K562 (cell line): ENCODE measurements around the gene WRAP53. TPM values are rescaled to one million over a fixed set of nuclear protein-coding genes. Genes with fewer than 3 reads are reported as not detected.

Source experiments
- ATAC-seq: fragments of 200-7000 bp; cut with Tn5 transposase; 3 replicates; pipeline ENCODE4 v1.9.1; 2020; ENCODE audit warnings: moderate library complexity
- BruUV-seq: library from RNA; stranded (reverse); fragments of 400-500 nt; replicated peaks from 2 replicates; lab custom pipeline; 2021; lab: Mats Ljungman, UMichigan
- CTCF ChIA-PET: fragments of 300-600 bp; formaldehyde crosslinking; extraction: SDS; loops from one replicate; lab custom pipeline; 2021; ENCODE audit warnings: low intra/inter-chr PET ratio; lab: Yijun Ruan, JAX
- POLR2A ChIA-PET: fragments of 300-600, 350-650 bp; sonication (Branson Sonifier 250); formaldehyde crosslinking; extraction: SDS; loops from one replicate; lab custom pipeline; 2021; ENCODE audit warnings: antibody characterized with exemption, inconsistent platforms; lab: Yijun Ruan, JAX
- DNase-seq, 4 experiments: peaks; one replicate each; pipeline versions ENCODE4 v3.0.0 to v3.0.0-alpha.2; 2011 to 2018; ENCODE audit warnings: low spot score in 3 of 4, mixed read lengths in 3 of 4; ENCODE audit errors: extremely low read depth in 1 of 4
- FAIRE-seq: peaks from 2 replicates; lab custom pipeline; 2011; peaks lifted over from hg19 to GRCh38; lab: Jason Lieb, UNC
- H2AFZ ChIP-seq: 2 replicates; pipeline ENCODE4 v1.6.0; 2011; ENCODE audit warnings: low read depth, low read length, control low read depth, inconsistent platforms
- H3K27ac ChIP-seq: fragments of 200-600 bp; 3 replicates; pipeline ENCODE4 v1.8.0; 2011; ENCODE audit warnings: low read depth, mild to moderate bottlenecking, control low read depth, inconsistent platforms, low read length, moderate library complexity, mixed read lengths; ENCODE audit errors: extremely low read depth
- H3K27me3 ChIP-seq, 2 experiments: fragments of 300-600 bp in 1 of 2; 2 replicates in 1 of 2; 3 replicates in 1 of 2; pipeline versions ENCODE4 v1.6.0 to v1.8.0; 2011; ENCODE audit warnings: inconsistent platforms in 2 of 2, low read length in 2 of 2, mild to moderate bottlenecking in 1 of 2, mixed read lengths in 1 of 2, moderate library complexity in 1 of 2; ENCODE audit not compliant: control insufficient read depth in 2 of 2, insufficient read depth in 2 of 2
- H3K36me3 ChIP-seq: fragments of 300-600 bp; 3 replicates; pipeline ENCODE4 v1.8.0; 2011; ENCODE audit warnings: mild to moderate bottlenecking, low read length, inconsistent platforms; ENCODE audit not compliant: control insufficient read depth, insufficient read depth
- H3K4me1 ChIP-seq, 2 experiments: fragments of 200-600 bp in 1 of 2; replicated peaks in 1 of 2; 2 replicates in 1 of 2; 3 replicates in 1 of 2; pipeline versions ENCODE4 v1.5.1 to v1.8.0; 2011; ENCODE audit warnings: inconsistent platforms in 2 of 2, low read length in 2 of 2, mild to moderate bottlenecking in 1 of 2, mixed read lengths in 1 of 2, moderate library complexity in 1 of 2; ENCODE audit not compliant: control insufficient read depth in 2 of 2, insufficient read depth in 2 of 2
- H3K4me2 ChIP-seq: 2 replicates; pipeline ENCODE4 v1.6.1; 2011; ENCODE audit warnings: low read length, control low read depth, inconsistent platforms, mixed read lengths; ENCODE audit not compliant: insufficient read depth
- H3K4me3 ChIP-seq: fragments of 200-600 bp; sonication (generic), shearing (Covaris generic); 2 replicates; pipeline ENCODE4 v1.5.1; 2016; ENCODE audit warnings: control low read depth, inconsistent platforms
- H3K79me2 ChIP-seq: fragments of 200-600 bp; 3 replicates; pipeline ENCODE4 v1.8.0; 2011; ENCODE audit warnings: low read length, inconsistent platforms; ENCODE audit not compliant: control insufficient read depth, insufficient read depth
- H3K9ac ChIP-seq, 2 experiments: 2 replicates each; pipeline versions ENCODE4 v1.6.0 to v1.6.1; 2011; ENCODE audit warnings: low read depth in 2 of 2, low read length in 2 of 2, control low read depth in 1 of 2, inconsistent platforms in 1 of 2, mild to moderate bottlenecking in 1 of 2, mixed read lengths in 1 of 2; ENCODE audit not compliant: insufficient read depth in 1 of 2
- H3K9me1 ChIP-seq: one replicate; pipeline ENCODE4 v1.6.0; 2011; ENCODE audit warnings: inconsistent platforms, mild to moderate bottlenecking, low read length, moderate library complexity; ENCODE audit not compliant: control insufficient read depth, insufficient read depth
- H3K9me3 ChIP-seq: replicated peaks from 2 replicates; pipeline ENCODE4 v1.5.1; 2011; ENCODE audit warnings: low read depth, low read length, inconsistent platforms; ENCODE audit not compliant: control insufficient read depth, insufficient read depth
- H4K20me1 ChIP-seq: replicated peaks from 2 replicates; pipeline ENCODE4 v1.6.1; 2011; ENCODE audit warnings: low read length, inconsistent platforms, mixed read lengths; ENCODE audit not compliant: control insufficient read depth, insufficient read depth
- ATF1 ChIP-seq, 2 experiments: fragments of 450-650 bp in 1 of 2; IDR thresholded peaks; 2 replicates each; pipeline ENCODE4 v1.6.1; 2016; ENCODE audit warnings: missing compliant biosample characterization in 1 of 2, missing genetic modification characterization in 1 of 2
- HNRNPH1 ChIP-seq: fragments of 200-400 bp; formaldehyde crosslinking; optimal IDR thresholded peaks from 2 replicates; pipeline ENCODE3; 2017; ENCODE audit warnings: low read depth, mild to moderate bottlenecking, low read length, moderate library complexity
- NCOA1 ChIP-seq: fragments of 450-650 bp; IDR thresholded peaks from 2 replicates; pipeline ENCODE4 v1.6.1; 2016; ENCODE audit warnings: low read depth
- PHF21A ChIP-seq: fragments of 450-650 bp; IDR thresholded peaks from 2 replicates; pipeline ENCODE4 v1.6.1; 2017; ENCODE audit warnings: low read depth, borderline replicate concordance
- PYGO2 ChIP-seq: fragments of 450-650 bp; IDR thresholded peaks from 2 replicates; pipeline ENCODE4 v1.6.1; 2016; ENCODE audit warnings: mild to moderate bottlenecking, missing genetic modification characterization, moderate library complexity, missing compliant biosample characterization
- SMARCE1 ChIP-seq: fragments of 450-650 bp; IDR thresholded peaks from 2 replicates; pipeline ENCODE4 v1.7.1; 2016; ENCODE audit warnings: mild to moderate bottlenecking
- ZNF253 ChIP-seq: fragments of 250-450 bp; sonication (Bioruptor Pico); conservative IDR thresholded peaks from 2 replicates; pipeline ENCODE4 v1.6.1; 2021; ENCODE audit warnings: mild to moderate bottlenecking
- ZNF444 ChIP-seq: fragments of 250-450 bp; sonication (Bioruptor Pico); IDR thresholded peaks from 2 replicates; pipeline ENCODE4 v1.4.0; 2020; ENCODE audit warnings: mild to moderate bottlenecking, moderate library complexity
- WGBS: fragments of 100-300 bp; shearing (Covaris generic); methylation state at CpG from one replicate; pipeline ENCODE4 v1.1.6; 2016; ENCODE audit warnings: low coverage, mixed read lengths; ENCODE audit not compliant: insufficient coverage; ENCODE audit errors: missing lambda C conversion rate; 5-methylcytosine and 5-hydroxymethylcytosine counted together
- in situ Hi-C: fragments of 300-500 bp; cut with MboI; formaldehyde crosslinking; loops from 4 replicates; pipeline ENCODE4 v1.15.0; 2018; ENCODE audit warnings: inconsistent platforms, mixed read lengths
- intact Hi-C: fragments of 100-400 bp; cut with micrococcal nuclease; formaldehyde crosslinking; loops from 2 replicates; pipeline ENCODE4 v1.14.2; 2022
- polyA plus RNA-seq, 8 experiments: library from polyadenylated mRNA; depleted of rRNA in 4 of 8; stranded (reverse) in 5 of 8; unstranded in 3 of 8; fragments of >200 nt; fragmentation: Nextera tagmentation in 2 of 8; fragmentation: Illumina TruSeq in 1 of 8; extraction: Ambion mirVana in 2 of 8; extraction: Trizol in 1 of 8; gene quantifications; 2 replicates each; pipeline versions ENCODE4 v1.2.1 to v1.2.3, GENCODE V29; 2011 to 2014; ENCODE audit warnings: inconsistent platforms in 1 of 8, missing spikeins in 1 of 8
- total RNA-seq, 7 experiments: library from RNA; depleted of rRNA in 6 of 7; stranded (reverse); fragments of >200 nt in 6 of 7; fragmentation: Illumina TruSeq in 2 of 7; extraction: Trizol in 2 of 7; gene quantifications; 2 replicates each; pipeline versions ENCODE4 v1.2.1 to v1.2.3, GENCODE V29; 2011 to 2021; ENCODE audit warnings: low replicate concordance in 1 of 7
- TF ChIP-seq, protein P1 (sequence below), 2 experiments: IDR thresholded peaks in 1 of 2; conservative IDR thresholded peaks in 1 of 2; 2 replicates each; pipeline ENCODE4 v1.6.1; 2016; ENCODE audit warnings: low read depth in 2 of 2, mild to moderate bottlenecking in 1 of 2, missing compliant biosample characterization in 1 of 2, missing genetic modification characterization in 1 of 2, moderate library complexity in 1 of 2
- TF ChIP-seq, protein P2 (sequence below): fragments of 450-650 bp; IDR thresholded peaks from 2 replicates; pipeline ENCODE4 v1.6.1; 2016; ENCODE audit warnings: missing biosample characterization, missing genetic modification characterization

Gene WRAP53
- total and polyA plus RNA-seq, 9 of the 15 experiments (the other 6 are each of a cell fraction or from before 2014, with no cell fraction given) = 0.72 to 18.2 (median 13.4) TPM

DNA sequence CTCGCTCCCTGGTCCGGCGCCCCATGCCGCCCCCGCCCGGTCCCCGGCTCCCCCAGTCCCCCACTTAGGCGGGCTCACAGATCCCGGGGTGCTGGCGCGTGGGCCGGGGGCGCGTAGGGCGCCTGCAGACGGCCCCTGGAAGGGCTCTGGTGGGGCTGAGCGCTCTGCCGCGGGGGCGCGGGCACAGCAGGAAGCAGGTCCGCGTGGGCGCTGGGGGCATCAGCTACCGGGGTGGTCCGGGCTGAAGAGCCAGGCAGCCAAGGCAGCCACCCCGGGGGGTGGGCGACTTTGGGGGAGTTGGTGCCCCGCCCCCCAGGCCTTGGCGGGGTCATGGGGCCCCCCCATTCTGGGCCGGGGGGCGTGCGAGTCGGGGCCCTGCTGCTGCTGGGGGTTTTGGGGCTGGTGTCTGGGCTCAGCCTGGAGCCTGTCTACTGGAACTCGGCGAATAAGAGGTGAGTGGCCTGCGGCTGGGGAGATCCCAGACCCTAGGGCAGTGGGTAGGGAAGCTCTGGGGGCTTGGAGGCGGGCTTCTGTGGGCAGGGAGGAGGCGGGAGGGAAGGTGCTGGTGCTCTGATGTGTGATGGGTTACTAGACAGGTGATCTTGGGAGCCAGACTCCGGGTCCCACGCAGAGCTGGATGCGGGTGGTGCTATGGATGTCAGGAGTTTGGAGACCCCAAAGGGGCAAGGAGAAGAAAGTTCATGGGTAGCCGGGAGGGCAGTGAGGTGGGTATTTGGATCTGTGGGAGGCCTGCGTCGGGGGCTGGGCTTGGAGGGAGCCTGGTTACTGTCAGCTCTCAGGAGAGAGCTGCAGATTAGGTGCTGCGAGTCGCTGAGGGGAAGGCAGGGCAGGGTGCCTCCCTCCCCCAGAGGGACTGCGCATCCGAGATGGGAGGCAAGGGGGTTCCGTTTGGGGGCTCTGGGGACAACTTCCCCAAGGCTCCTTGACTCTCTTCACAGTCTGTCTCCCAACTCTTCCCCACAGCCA lies 17.3 kb downstream of the WRAP53 start:
- TF ChIP-seq PYGO2 (tag) = no peak
- TF ChIP-seq PHF21A = no peak
- TF ChIP-seq SMARCE1 = no peak
- TF ChIP-seq, protein P1, sequence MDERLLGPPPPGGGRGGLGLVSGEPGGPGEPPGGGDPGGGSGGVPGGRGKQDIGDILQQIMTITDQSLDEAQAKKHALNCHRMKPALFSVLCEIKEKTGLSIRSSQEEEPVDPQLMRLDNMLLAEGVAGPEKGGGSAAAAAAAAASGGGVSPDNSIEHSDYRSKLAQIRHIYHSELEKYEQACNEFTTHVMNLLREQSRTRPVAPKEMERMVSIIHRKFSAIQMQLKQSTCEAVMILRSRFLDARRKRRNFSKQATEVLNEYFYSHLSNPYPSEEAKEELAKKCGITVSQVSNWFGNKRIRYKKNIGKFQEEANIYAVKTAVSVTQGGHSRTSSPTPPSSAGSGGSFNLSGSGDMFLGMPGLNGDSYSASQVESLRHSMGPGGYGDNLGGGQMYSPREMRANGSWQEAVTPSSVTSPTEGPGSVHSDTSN (CRISPR knock-in tag; IDR thresholded peaks at IDR 0.05; ENCODE audit: low read depth) = no peak
- TF ChIP-seq, protein P1 (tag; conservative IDR thresholded peaks at IDR 0.05; ENCODE audit: low read depth) = no peak
- no peak for TF ChIP-seq HNRNPH1
- no peak for TF ChIP-seq ZNF253 (CRISPR knock-in tag)
- no peak for TF ChIP-seq NCOA1
- TF ChIP-seq ATF1 (CRISPR knock-in tag; IDR thresholded peaks at IDR 0.05) = no peak
- TF ChIP-seq ATF1 (tag; IDR thresholded peaks at IDR 0.05) = no peak
- TF ChIP-seq, protein P2, sequence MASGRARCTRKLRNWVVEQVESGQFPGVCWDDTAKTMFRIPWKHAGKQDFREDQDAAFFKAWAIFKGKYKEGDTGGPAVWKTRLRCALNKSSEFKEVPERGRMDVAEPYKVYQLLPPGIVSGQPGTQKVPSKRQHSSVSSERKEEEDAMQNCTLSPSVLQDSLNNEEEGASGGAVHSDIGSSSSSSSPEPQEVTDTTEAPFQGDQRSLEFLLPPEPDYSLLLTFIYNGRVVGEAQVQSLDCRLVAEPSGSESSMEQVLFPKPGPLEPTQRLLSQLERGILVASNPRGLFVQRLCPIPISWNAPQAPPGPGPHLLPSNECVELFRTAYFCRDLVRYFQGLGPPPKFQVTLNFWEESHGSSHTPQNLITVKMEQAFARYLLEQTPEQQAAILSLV (tag) = no peak
- TF ChIP-seq ZNF444 (CRISPR knock-in tag) = no peak
- 20% methylated on average over 19 of the region's 50 CpGs for WGBS
- ChIA-PET CTCF (no interaction called here), POLR2A (interaction anchor here (2.6 to 7.6 kb wide), 2 partner anchors 8 to 17 kb away, joined by 13 to 67 read pairs; partner anchors contain the start of genes TP53 and WRAP53)
- H3K9me1 ChIP-seq = no peaks in the 10 kb centered on the region
- no peak overlapping the region for H3K9ac ChIP-seq
- ATAC-seq (no peak), DNase-seq (no peak), FAIRE-seq (no peak)
- no peak overlapping the region for H3K4me3 ChIP-seq
- H3K4me1 ChIP-seq = peaks cover 3 to 23% of the 10 kb centered on the region in 2 experiments; a peak in 3 of 5 replicates
- H3K9me3 ChIP-seq = no peaks in the 10 kb centered on the region
- in situ Hi-C loops (no loop called here), intact Hi-C loops (no loop called here)
- no peak overlapping the region for H2AFZ ChIP-seq
- H3K4me2 ChIP-seq = no peak overlapping the region
- no peaks in the 10 kb centered on the region for H3K79me2 ChIP-seq
- H3K27me3 ChIP-seq = peaks cover 7 to 27% of the 10 kb centered on the region in 2 experiments; a peak in 4 of 5 replicates
- H4K20me1 ChIP-seq = no peaks in the 10 kb centered on the region
- H3K36me3 ChIP-seq = 0 out of 3 replicates have a peak, but pooled peaks cover 2% of the 10 kb centered on the region
- BruUV-seq = no TSS peak
- no peak overlapping the region for H3K27ac ChIP-seq
